HG03354 (cell line): ENCODE results near the gene CSK.
A peak's percentile ranks its signal among the peaks of the same experiment; 100 is the strongest.

ENCODE experiments used
- ATAC-seq: cut with Tn5 transposase; IDR thresholded peaks from one replicate; pipeline ENCODE4 v1.9.1; 2021; ENCODE audit warnings: mild to moderate bottlenecking; ENCODE audit not compliant: unreplicated experiment, poor library complexity, severe bottlenecking

CSK gene

GRCh38 chr15:74838746-74839525 lies 57.1 kb downstream of the CSK start:
- ATAC-seq = no peak

- ATAC-seq = no peak
Observed at GRCh38 chr15:74839526-74840395, 57.9 kb downstream of the CSK start.

- ATAC-seq = no peak
Observed at GRCh38 chr15:74840851-74841775, 59.2 kb downstream of the CSK start.

GRCh38 chr15:74841891-74842373 lies 60.1 kb downstream of the CSK start:
- ATAC-seq = no peak

GRCh38 chr15:74842581-74843444 lies 60.9 kb downstream of the CSK start, which contains the start of gene ULK3:
Gene ULK3, minus strand, starts transcription at chr15:74843156. Its CDS starts 51 bp downstream, at chr15:74843105.
- peak; percentile 87 for ATAC-seq

- ATAC-seq = no peak
Observed at GRCh38 chr15:74843445-74843828, 61.6 kb downstream of the CSK start.

- no peak for ATAC-seq
Observed at GRCh38 chr15:74843891-74844299, 62.0 kb downstream of the CSK start.

- ATAC-seq = no peak
Observed at GRCh38 chr15:74844319-74845207, 62.7 kb downstream of the CSK start.

GRCh38 chr15:74845208-74845568 lies 63.3 kb downstream of the CSK start:
- no peak for ATAC-seq

- no peak for ATAC-seq
Observed at GRCh38 chr15:74845581-74845980, 63.7 kb downstream of the CSK start.

- no peak for ATAC-seq
Observed at GRCh38 chr15:74847432-74847831, 65.6 kb downstream of the CSK start.

- no peak for ATAC-seq
Observed at GRCh38 chr15:74850393-74850792, 68.5 kb downstream of the CSK start.

- no peak for ATAC-seq
Observed at GRCh38 chr15:74851960-74852359, 70.1 kb downstream of the CSK start.
